ENCODE measurements around the gene IMPDH1.

Gene IMPDH1

DNA sequence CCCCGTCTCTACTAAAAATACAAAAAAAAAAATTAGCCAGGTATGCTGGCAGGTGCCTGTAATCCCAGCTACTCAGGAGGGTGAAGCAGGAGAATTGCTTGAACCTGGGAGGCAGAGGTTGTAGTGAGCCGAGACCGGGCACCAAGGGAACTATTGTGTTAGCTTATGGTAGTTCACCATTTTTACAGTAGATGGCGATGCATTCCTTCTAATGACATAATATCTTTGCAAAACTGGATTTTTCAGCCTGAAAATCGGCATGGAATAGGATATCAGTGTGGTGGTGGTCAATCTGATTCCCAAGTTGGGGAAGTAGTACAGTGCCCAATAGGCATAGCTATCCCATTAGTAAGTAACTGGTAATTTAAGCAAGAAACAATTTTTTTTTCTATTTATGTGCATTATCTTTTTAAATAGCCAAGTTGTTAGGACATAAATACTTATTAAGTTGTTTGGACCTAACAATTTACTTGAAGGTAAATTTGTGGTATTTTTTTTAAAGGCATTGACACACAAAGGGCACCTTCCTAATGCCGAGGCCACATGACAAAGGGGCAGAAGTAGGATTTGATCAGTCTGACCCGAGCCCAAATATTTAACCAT, 17.6 kb upstream of the IMPDH1 start:
- no peaks in the 10 kb centered on the region for H3K9me3 Mint-ChIP-seq
- H3K36me3 Mint-ChIP-seq (ENCODE audit: insufficient read depth): no peaks in the 10 kb centered on the region
- no peak overlapping the region for H3K27ac Mint-ChIP-seq (ENCODE audit: low read depth)
- H3K27me3 Mint-ChIP-seq: peaks cover 26% of the 10 kb centered on the region
- H3K4me1 Mint-ChIP-seq: peaks cover 12% of the 10 kb centered on the region
- ATAC-seq (replicated peaks; ENCODE audit: extremely low read depth, poor library complexity, severe bottlenecking) (no peak), DNase-seq (ENCODE audit: low spot score in 2 of 2) (no peak)
- no peak overlapping the region for H3K4me3 Mint-ChIP-seq

GRCh38 chr7:128425850-128426249, 16.1 kb upstream of the IMPDH1 start:
- DNase-seq (ENCODE audit: low spot score in 2 of 2) (peak; percentile 67 to 81), ATAC-seq (replicated peaks; ENCODE audit: extremely low read depth, poor library complexity, severe bottlenecking) (peak; percentile 43)
- H3K4me1 Mint-ChIP-seq: peaks cover 14% of the 10 kb centered on the region
- no peak overlapping the region for H3K27ac Mint-ChIP-seq (ENCODE audit: low read depth)
- H3K4me3 Mint-ChIP-seq: no peak overlapping the region
- H3K27me3 Mint-ChIP-seq: peaks cover 26% of the 10 kb centered on the region
- no peaks in the 10 kb centered on the region for H3K36me3 Mint-ChIP-seq (ENCODE audit: insufficient read depth)
- H3K9me3 Mint-ChIP-seq: no peaks in the 10 kb centered on the region

- peaks cover 14% of the 10 kb centered on the region for H3K4me1 Mint-ChIP-seq
- ATAC-seq (replicated peaks; ENCODE audit: extremely low read depth, poor library complexity, severe bottlenecking): no peak
These were observed 15.0 kb upstream of the IMPDH1 start for GRCh38 chr7:128424686-128425275.

GRCh38 chr7:128422842-128423241, 13.1 kb upstream of the IMPDH1 start:
- peak overlapping the region; percentile 29 for H3K27ac Mint-ChIP-seq (ENCODE audit: low read depth)
- H3K9me3 Mint-ChIP-seq: no peaks in the 10 kb centered on the region
- H3K36me3 Mint-ChIP-seq (ENCODE audit: insufficient read depth): no peaks in the 10 kb centered on the region
- peak; percentile 85 for ATAC-seq (replicated peaks; ENCODE audit: extremely low read depth, poor library complexity, severe bottlenecking)
- H3K27me3 Mint-ChIP-seq: peaks cover 7% of the 10 kb centered on the region
- DNase-seq (ENCODE audit: low spot score in 2 of 2): no peak
- H3K4me3 Mint-ChIP-seq: no peak overlapping the region
- peaks cover 14% of the 10 kb centered on the region for H3K4me1 Mint-ChIP-seq

More at GRCh38 chr7:128424686-128425275, 15.0 kb upstream of the IMPDH1 start:
- H3K27me3 Mint-ChIP-seq: peaks cover 15% of the 10 kb centered on the region
- no peaks in the 10 kb centered on the region for H3K36me3 Mint-ChIP-seq (ENCODE audit: insufficient read depth)
- DNase-seq (ENCODE audit: low spot score in 2 of 2): no peak
- no peak overlapping the region for H3K4me3 Mint-ChIP-seq
- H3K27ac Mint-ChIP-seq (ENCODE audit: low read depth): no peak overlapping the region
- no peaks in the 10 kb centered on the region for H3K9me3 Mint-ChIP-seq

DNA sequence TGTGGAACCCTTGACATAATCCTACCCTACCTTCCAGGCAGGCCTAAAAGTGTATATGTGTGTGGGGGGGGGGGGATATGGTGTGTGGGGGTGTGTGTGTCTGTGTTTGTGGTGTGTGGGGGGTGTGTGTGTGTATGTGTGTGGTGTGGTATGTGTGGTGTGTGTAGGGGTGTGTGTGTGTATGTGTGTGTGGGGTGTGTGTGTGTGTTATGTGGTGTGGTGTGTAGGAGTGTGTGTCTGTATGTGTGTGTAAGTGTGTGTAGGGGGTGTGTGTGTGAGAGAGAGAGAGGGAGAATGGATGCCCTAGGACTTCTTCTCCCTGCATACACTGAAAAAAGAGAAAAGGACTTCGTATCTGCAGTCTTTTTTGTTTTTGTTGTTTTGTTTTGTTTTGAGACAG, 12.3 kb upstream of the IMPDH1 start:
- peaks cover 7% of the 10 kb centered on the region for H3K27me3 Mint-ChIP-seq

GRCh38 chr7:128421384-128421783, 11.6 kb upstream of the IMPDH1 start:
- no peak for ATAC-seq (replicated peaks; ENCODE audit: extremely low read depth, poor library complexity, severe bottlenecking)
- Mint-ChIP-seq H3K4me1 (peaks cover 14% of the 10 kb centered on the region), H3K27ac (ENCODE audit: low read depth) (no peak overlapping the region)

More for the DNA sequence above, 12.3 kb upstream of the IMPDH1 start:
- H3K27ac Mint-ChIP-seq (ENCODE audit: low read depth): no peak overlapping the region
- H3K9me3 Mint-ChIP-seq: no peaks in the 10 kb centered on the region
- no peaks in the 10 kb centered on the region for H3K36me3 Mint-ChIP-seq (ENCODE audit: insufficient read depth)
- no peak for ATAC-seq (replicated peaks; ENCODE audit: extremely low read depth, poor library complexity, severe bottlenecking)
- no peak overlapping the region for H3K4me3 Mint-ChIP-seq
- no peak for DNase-seq (ENCODE audit: low spot score in 2 of 2)
- peaks cover 14% of the 10 kb centered on the region for H3K4me1 Mint-ChIP-seq

GRCh38 chr7:128420773-128421172, 11.0 kb upstream of the IMPDH1 start:
- Mint-ChIP-seq H3K27ac (ENCODE audit: low read depth) (no peak overlapping the region), H3K36me3 (ENCODE audit: insufficient read depth) (no peaks in the 10 kb centered on the region), H3K4me1 (peaks cover 14% of the 10 kb centered on the region), H3K9me3 (no peaks in the 10 kb centered on the region), H3K4me3 (no peak overlapping the region), H3K27me3 (peaks cover 7% of the 10 kb centered on the region)
- ATAC-seq (replicated peaks; ENCODE audit: extremely low read depth, poor library complexity, severe bottlenecking): no peak
- DNase-seq (ENCODE audit: low spot score in 2 of 2): no peak

More at GRCh38 chr7:128421384-128421783, 11.6 kb upstream of the IMPDH1 start:
- Mint-ChIP-seq H3K36me3 (ENCODE audit: insufficient read depth) (no peaks in the 10 kb centered on the region), H3K9me3 (no peaks in the 10 kb centered on the region), H3K4me3 (no peak overlapping the region), H3K27me3 (peaks cover 7% of the 10 kb centered on the region)
- DNase-seq (ENCODE audit: low spot score in 2 of 2): no peak

DNA sequence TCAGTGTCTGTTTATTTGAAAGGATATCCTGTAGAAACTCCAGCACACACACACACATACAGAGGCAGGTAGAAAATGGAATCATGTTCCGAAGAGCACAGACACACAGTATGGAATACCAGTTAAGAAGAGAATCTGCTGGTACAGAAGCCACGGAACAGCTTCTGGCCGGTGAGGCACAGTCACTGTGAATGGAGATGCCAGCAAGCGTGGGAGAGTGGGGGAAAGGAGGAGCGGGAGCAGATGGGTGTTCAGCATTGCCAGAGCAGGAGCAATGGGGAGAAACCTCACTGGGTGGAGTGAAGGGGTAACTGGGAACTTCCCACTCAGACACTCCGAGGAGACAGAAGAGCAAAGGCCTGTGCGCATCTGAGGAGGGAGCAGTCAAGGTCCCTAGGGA, 9.5 kb upstream of the IMPDH1 start:
- Mint-ChIP-seq H3K9me3 (no peaks in the 10 kb centered on the region), H3K4me1 (peaks cover 14% of the 10 kb centered on the region), H3K27me3 (peaks cover 7% of the 10 kb centered on the region), H3K27ac (ENCODE audit: low read depth) (no peak overlapping the region), H3K36me3 (ENCODE audit: insufficient read depth) (no peaks in the 10 kb centered on the region), H3K4me3 (no peak overlapping the region)
- no peak for DNase-seq (ENCODE audit: low spot score in 2 of 2)
- no peak for ATAC-seq (replicated peaks; ENCODE audit: extremely low read depth, poor library complexity, severe bottlenecking)

GRCh38 chr7:128417071-128417470, 7.3 kb upstream of the IMPDH1 start:
- DNase-seq (ENCODE audit: low spot score in 2 of 2): no peak
- H3K4me3 Mint-ChIP-seq: no peak overlapping the region
- no peak for ATAC-seq (replicated peaks; ENCODE audit: extremely low read depth, poor library complexity, severe bottlenecking)
- H3K9me3 Mint-ChIP-seq: no peaks in the 10 kb centered on the region
- no peaks in the 10 kb centered on the region for H3K4me1 Mint-ChIP-seq
- H3K27me3 Mint-ChIP-seq: peaks cover 7% of the 10 kb centered on the region
- H3K27ac Mint-ChIP-seq (ENCODE audit: low read depth): no peak overlapping the region
- H3K36me3 Mint-ChIP-seq (ENCODE audit: insufficient read depth): no peaks in the 10 kb centered on the region

- Mint-ChIP-seq H3K4me3 (no peak overlapping the region), H3K27ac (ENCODE audit: low read depth) (no peak overlapping the region), H3K27me3 (peaks cover 7% of the 10 kb centered on the region), H3K4me1 (no peaks in the 10 kb centered on the region), H3K36me3 (ENCODE audit: insufficient read depth) (no peaks in the 10 kb centered on the region), H3K9me3 (no peaks in the 10 kb centered on the region)
- ATAC-seq (replicated peaks; ENCODE audit: extremely low read depth, poor library complexity, severe bottlenecking) (no peak), DNase-seq (ENCODE audit: low spot score in 2 of 2) (no peak)
These were observed 5.5 kb upstream of the IMPDH1 start for GRCh38 chr7:128415217-128415785.

DNA sequence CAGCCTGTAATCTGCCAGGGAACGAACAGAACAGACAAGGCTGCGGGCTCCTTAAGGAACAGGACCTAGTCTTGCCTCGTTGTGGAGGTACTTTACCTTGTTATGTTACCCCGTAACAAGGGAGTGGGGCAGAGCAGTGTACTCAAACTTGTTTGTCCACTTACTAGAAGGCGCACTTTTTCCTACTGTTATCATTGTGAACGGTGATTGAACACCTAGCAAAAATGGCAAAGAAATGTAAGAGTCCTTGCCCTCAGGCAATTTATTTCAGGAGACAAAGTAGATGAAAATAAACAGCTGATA, 620 bp upstream of the IMPDH1 start:
- Mint-ChIP-seq H3K9me3 (no peaks in the 10 kb centered on the region), H3K36me3 (ENCODE audit: insufficient read depth) (peaks cover 1% of the 10 kb centered on the region), H3K4me3 (peak overlapping the region; percentile 90), H3K27me3 (no peaks in the 10 kb centered on the region), H3K4me1 (peaks cover 24% of the 10 kb centered on the region), H3K27ac (ENCODE audit: low read depth) (no peak overlapping the region)
- DNase-seq (ENCODE audit: low spot score in 2 of 2) (no peak), ATAC-seq (replicated peaks; ENCODE audit: extremely low read depth, poor library complexity, severe bottlenecking) (no peak)

GRCh38 chr7:128408709-128409595, 830 bp downstream of the IMPDH1 start:
- Mint-ChIP-seq H3K27me3 (no peaks in the 10 kb centered on the region), H3K4me3 (peak overlapping the region; percentile 90), H3K4me1 (peaks cover 36% of the 10 kb centered on the region), H3K36me3 (ENCODE audit: insufficient read depth) (peaks cover 3% of the 10 kb centered on the region), H3K9me3 (no peaks in the 10 kb centered on the region), H3K27ac (ENCODE audit: low read depth) (peak overlapping the region; percentile 47)
- DNase-seq (ENCODE audit: low spot score in 2 of 2): no peak
- ATAC-seq (replicated peaks; ENCODE audit: extremely low read depth, poor library complexity, severe bottlenecking): no peak
